HepG2 (cell line): ENCODE measurements around the gene PXK. TPM values are rescaled to one million over a fixed set of nuclear protein-coding genes. Genes with fewer than 3 reads are reported as not detected.

Experiments
- ARHGAP35 ChIP-seq: sonication (generic); formaldehyde crosslinking; IDR thresholded peaks from 2 replicates; pipeline ENCODE4 v1.9.0; 2022; ENCODE audit warnings: mild to moderate bottlenecking, inconsistent platforms, moderate library complexity, missing genetic modification reagents, borderline replicate concordance
- ATF1 ChIP-seq: IDR thresholded peaks from 2 replicates; pipeline ENCODE4 v1.6.1; 2016; ENCODE audit warnings: mild to moderate bottlenecking, control low read depth
- GPN1 ChIP-seq: sonication (generic); formaldehyde crosslinking; IDR thresholded peaks from 2 replicates; pipeline ENCODE4 v1.5.1; 2020; ENCODE audit warnings: missing genetic modification reagents, borderline replicate concordance
- HMG20B ChIP-seq: conservative IDR thresholded peaks from 2 replicates; pipeline ENCODE4 v1.6.1; 2016; ENCODE audit warnings: missing genetic modification reagents, missing compliant biosample characterization
- KAT7 ChIP-seq: IDR thresholded peaks from 2 replicates; pipeline ENCODE4 v1.6.1; 2018; ENCODE audit warnings: borderline replicate concordance, missing compliant biosample characterization
- NFIB ChIP-seq: sonication (generic); formaldehyde crosslinking; IDR thresholded peaks from 2 replicates; pipeline ENCODE4 v1.9.0; 2021; ENCODE audit warnings: missing genetic modification reagents, mild to moderate bottlenecking, borderline replicate concordance
- NRL ChIP-seq: sonication (generic); formaldehyde crosslinking; IDR thresholded peaks from 2 replicates; pipeline ENCODE4 v1.5.0; 2020; ENCODE audit warnings: missing genetic modification reagents, mild to moderate bottlenecking, moderate library complexity, borderline replicate concordance
- RERE ChIP-seq: IDR thresholded peaks from 2 replicates; pipeline ENCODE4 v1.6.1; 2016; ENCODE audit warnings: low read depth, missing genetic modification reagents, missing compliant biosample characterization
- RNF2 ChIP-seq: fragments of 450-650 bp; conservative IDR thresholded peaks from 2 replicates; pipeline ENCODE4 v1.6.1; 2016; ENCODE audit warnings: low read depth
- SRF ChIP-seq: IDR thresholded peaks from 2 replicates; pipeline ENCODE4 v1.6.1; 2011; ENCODE audit warnings: mild to moderate bottlenecking, low read depth, low read length, moderate library complexity
- SRSF9 ChIP-seq: fragments of 200-400 bp; formaldehyde crosslinking; IDR thresholded peaks from 2 replicates; pipeline ENCODE4 v1.6.1; 2018; ENCODE audit warnings: borderline replicate concordance, mild to moderate bottlenecking, low read depth, low read length; ENCODE audit not compliant: insufficient read depth, poor library complexity, severe bottlenecking
- TBX3 ChIP-seq: fragments of 450-650 bp; IDR thresholded peaks from 2 replicates; pipeline ENCODE4 v1.6.1; 2017; ENCODE audit warnings: antibody characterized with exemption, mild to moderate bottlenecking, inconsistent platforms, borderline replicate concordance
- ZNF232 ChIP-seq: sonication (generic); formaldehyde crosslinking; IDR thresholded peaks from 2 replicates; pipeline ENCODE4 v1.4.0; 2020; ENCODE audit warnings: missing genetic modification reagents, borderline replicate concordance
- ZNF292 ChIP-seq: sonication (generic); formaldehyde crosslinking; IDR thresholded peaks from 2 replicates; pipeline ENCODE4 v1.8.1; 2022; ENCODE audit warnings: mild to moderate bottlenecking, low read depth, missing genetic modification reagents, borderline replicate concordance
- ZNF614 ChIP-seq: IDR thresholded peaks from 2 replicates; pipeline ENCODE4 v1.6.1; 2018; ENCODE audit warnings: missing biosample characterization, missing genetic modification reagents, inconsistent platforms, borderline replicate concordance
- ZNF768 ChIP-seq: sonication (generic); formaldehyde crosslinking; IDR thresholded peaks from 2 replicates; pipeline ENCODE4 v1.4.0; 2020; ENCODE audit warnings: missing genetic modification reagents
- polyA plus RNA-seq, 8 experiments: library from polyadenylated mRNA; depleted of rRNA in 3 of 8; stranded (reverse) in 7 of 8; unstranded in 1 of 8; fragments of >200 nt; fragmentation: Illumina TruSeq in 4 of 8; extraction: Trizol in 4 of 8; gene quantifications; 2 replicates each; pipeline versions ENCODE4 v1.2.1 to v1.2.3, GENCODE V29; 2011 to 2016; ENCODE audit warnings: low read depth in 4 of 8, missing spikeins in 1 of 8, mixed read lengths in 1 of 8; ENCODE audit not compliant: insufficient read depth in 1 of 8
- total RNA-seq, 5 experiments: library from RNA; depleted of rRNA; stranded (reverse); fragments of >200 nt; fragmentation: Illumina TruSeq; extraction: Trizol; gene quantifications; 2 replicates each; pipeline ENCODE4 v1.2.3, GENCODE V29; 2016; ENCODE audit warnings: low read depth in 1 of 5
- TF ChIP-seq, protein P1 (sequence below): sonication (generic); formaldehyde crosslinking; IDR thresholded peaks from 2 replicates; pipeline ENCODE4 v1.4.0; 2020; ENCODE audit warnings: missing genetic modification reagents
- TF ChIP-seq, protein P2 (sequence below): sonication (generic); formaldehyde crosslinking; IDR thresholded peaks from 2 replicates; pipeline ENCODE4 v1.9.0; 2021; ENCODE audit warnings: missing genetic modification reagents, borderline replicate concordance

The PXK gene
- total and polyA plus RNA-seq, 2 of the 13 experiments (the other 11 are each of a cell fraction or from before 2014, with no cell fraction given) = 6.4 to 18.6 TPM

DNA sequence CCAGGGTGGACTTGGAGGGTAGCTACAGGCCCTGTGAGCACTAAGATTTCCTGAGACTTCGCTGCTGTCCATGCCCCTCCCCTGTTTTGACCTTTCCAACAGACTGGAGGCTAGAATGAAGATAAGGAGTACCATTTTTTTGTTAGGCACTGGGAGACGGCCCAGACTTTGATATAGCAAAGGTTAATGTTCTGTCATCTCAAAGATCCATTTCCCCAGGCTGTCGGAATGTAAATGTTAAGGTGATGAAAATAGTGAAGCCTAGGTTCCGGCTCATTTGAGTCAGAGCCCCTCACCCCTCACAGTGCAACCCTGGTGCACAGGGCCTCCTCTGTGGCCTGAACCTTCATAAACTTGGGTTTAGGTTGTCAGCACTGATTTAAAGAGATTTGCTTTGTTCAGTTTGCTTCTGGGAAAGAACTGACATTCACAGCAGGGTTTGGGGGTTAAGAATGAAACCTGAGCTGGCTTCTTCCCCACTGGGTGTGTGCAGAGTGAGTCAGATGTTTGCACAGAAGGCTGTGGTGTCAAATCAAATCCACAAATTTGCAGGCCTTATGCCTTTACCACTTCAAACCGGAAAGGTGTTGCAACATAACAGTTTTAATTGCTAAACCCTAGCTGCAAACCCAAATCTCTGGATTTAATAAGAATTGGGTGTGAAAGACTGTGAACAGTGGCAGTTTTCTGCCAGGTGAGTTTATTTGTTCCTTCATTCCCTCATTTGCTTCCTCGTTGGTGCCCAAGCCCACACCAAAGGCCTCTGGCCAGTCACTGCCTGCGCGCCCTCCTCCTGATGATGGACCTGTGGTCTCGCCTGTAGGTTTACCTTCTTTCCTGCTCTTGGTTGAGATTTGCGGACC lies 138.6 kb downstream of the PXK start (continued):
- TF ChIP-seq, protein P1, sequence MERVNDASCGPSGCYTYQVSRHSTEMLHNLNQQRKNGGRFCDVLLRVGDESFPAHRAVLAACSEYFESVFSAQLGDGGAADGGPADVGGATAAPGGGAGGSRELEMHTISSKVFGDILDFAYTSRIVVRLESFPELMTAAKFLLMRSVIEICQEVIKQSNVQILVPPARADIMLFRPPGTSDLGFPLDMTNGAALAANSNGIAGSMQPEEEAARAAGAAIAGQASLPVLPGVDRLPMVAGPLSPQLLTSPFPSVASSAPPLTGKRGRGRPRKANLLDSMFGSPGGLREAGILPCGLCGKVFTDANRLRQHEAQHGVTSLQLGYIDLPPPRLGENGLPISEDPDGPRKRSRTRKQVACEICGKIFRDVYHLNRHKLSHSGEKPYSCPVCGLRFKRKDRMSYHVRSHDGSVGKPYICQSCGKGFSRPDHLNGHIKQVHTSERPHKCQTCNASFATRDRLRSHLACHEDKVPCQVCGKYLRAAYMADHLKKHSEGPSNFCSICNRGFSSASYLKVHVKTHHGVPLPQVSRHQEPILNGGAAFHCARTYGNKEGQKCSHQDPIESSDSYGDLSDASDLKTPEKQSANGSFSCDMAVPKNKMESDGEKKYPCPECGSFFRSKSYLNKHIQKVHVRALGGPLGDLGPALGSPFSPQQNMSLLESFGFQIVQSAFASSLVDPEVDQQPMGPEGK (CRISPR knock-in tag) = peak; percentile 53; the same call in 1 of the 2 replicates
- TF ChIP-seq RERE = peak; percentile 81; the same call in 1 of the 2 replicates
- peak; percentile 35; the same call in 1 of the 2 replicates for TF ChIP-seq ATF1 (CRISPR knock-in tag)
- TF ChIP-seq SRF = no peak
- TF ChIP-seq ZNF768 (CRISPR knock-in tag) = no peak
- TF ChIP-seq RNF2 = no peak
- no peak for TF ChIP-seq GPN1 (CRISPR knock-in tag)
- TF ChIP-seq ZNF232 (CRISPR knock-in tag) = peak; percentile 88; the same call in 1 of the 2 replicates
- no peak for TF ChIP-seq SRSF9
- TF ChIP-seq KAT7 (CRISPR knock-in tag) = 0 out of 2 replicates have a peak, but pooled peaks have one; percentile 36
- TF ChIP-seq, protein P2, sequence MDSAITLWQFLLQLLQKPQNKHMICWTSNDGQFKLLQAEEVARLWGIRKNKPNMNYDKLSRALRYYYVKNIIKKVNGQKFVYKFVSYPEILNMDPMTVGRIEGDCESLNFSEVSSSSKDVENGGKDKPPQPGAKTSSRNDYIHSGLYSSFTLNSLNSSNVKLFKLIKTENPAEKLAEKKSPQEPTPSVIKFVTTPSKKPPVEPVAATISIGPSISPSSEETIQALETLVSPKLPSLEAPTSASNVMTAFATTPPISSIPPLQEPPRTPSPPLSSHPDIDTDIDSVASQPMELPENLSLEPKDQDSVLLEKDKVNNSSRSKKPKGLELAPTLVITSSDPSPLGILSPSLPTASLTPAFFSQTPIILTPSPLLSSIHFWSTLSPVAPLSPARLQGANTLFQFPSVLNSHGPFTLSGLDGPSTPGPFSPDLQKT = no peak
- peak; percentile 15; the same call in 1 of the 2 replicates for TF ChIP-seq ZNF614 (CRISPR knock-in tag)
- no peak for TF ChIP-seq ARHGAP35
- TF ChIP-seq NRL (CRISPR knock-in tag) = no peak
- TF ChIP-seq HMG20B = peak; percentile 99
- peak; percentile 99 for TF ChIP-seq TBX3
- no peak for TF ChIP-seq NFIB (CRISPR knock-in tag)
- peak; percentile 89; the same call in 1 of the 2 replicates for TF ChIP-seq ZNF292 (CRISPR knock-in tag)
